ENCODE measurements around the gene GRAMD1A.

GRAMD1A gene

GRCh38 chr19:35065574-35065973 lies 65.5 kb downstream of the GRAMD1A start:
- Histone ChIP-seq H4K91ac (ENCODE audit: low read length) (no peak overlapping the region), H3K9me3 (ENCODE audit: control insufficient read depth, low read length) (peaks cover 3% of the 10 kb centered on the region), H3K4me1 (ENCODE audit: control insufficient read depth, insufficient read depth, low read depth, low read length) (peaks cover 6% of the 10 kb centered on the region), H3K27me3 (ENCODE audit: control insufficient read depth in 1 of 2, insufficient read depth in 1 of 2, low read length in 2 of 2) (peaks cover 0 to 9% of the 10 kb centered on the region in 2 experiments), H3K4me2 (ENCODE audit: low read length, poor library complexity, severe bottlenecking) (no peak overlapping the region), H3K27ac (ENCODE audit: low read length, poor library complexity, severe bottlenecking) (no peak overlapping the region), H3K9ac (ENCODE audit: low read length) (no peak overlapping the region), H3K4ac (ENCODE audit: low read depth in 1 of 2, low read length in 2 of 2) (no peak overlapping the region), H2BK15ac (ENCODE audit: low read depth, poor library complexity, severe bottlenecking) (no peak overlapping the region), H2AK5ac (ENCODE audit: low read length, severe bottlenecking) (no peak overlapping the region), H2BK120ac (ENCODE audit: low read depth, low read length) (no peak overlapping the region), H2BK12ac (ENCODE audit: low read length in 2 of 2) (no peak overlapping the region), H2BK5ac (ENCODE audit: low read depth, low read length, poor library complexity, severe bottlenecking) (no peak overlapping the region), H3K23ac (ENCODE audit: low read length in 2 of 2) (no peak overlapping the region), H4K8ac (ENCODE audit: low read length) (no peak overlapping the region), H2AFZ (ENCODE audit: low read depth, low read length) (no peak overlapping the region), H3K18ac (ENCODE audit: low read depth in 1 of 2, low read length in 2 of 2) (no peak overlapping the region), H3K14ac (ENCODE audit: low read length in 2 of 2) (no peak overlapping the region), H3K79me1 (replicated peaks; ENCODE audit: low read length, poor library complexity, severe bottlenecking) (no peaks in the 10 kb centered on the region), H3K4me3 (ENCODE audit: insufficient read depth in 1 of 2, low read depth in 1 of 2, low read length in 2 of 2) (no peak overlapping the region), H3K36me3 (ENCODE audit: control insufficient read depth in 1 of 2, insufficient read depth in 2 of 2, low read depth in 1 of 2, low read length in 2 of 2) (no peaks in the 10 kb centered on the region)
- no peak for DNase-seq
- WGBS = 92% methylated on average over 10 of the region's 10 CpGs

- no peak overlapping the region for H2BK120ac ChIP-seq (ENCODE audit: low read depth, low read length)
- WGBS = 94% methylated on average over 14 of the region's 15 CpGs
Measured at GRCh38 chr19:35066121-35066520, 66.0 kb downstream of the GRAMD1A start.

GRCh38 chr19:35066691-35067563 lies 66.8 kb downstream of the GRAMD1A start:
- no peak overlapping the region for H4K8ac ChIP-seq (ENCODE audit: low read length)
- no peak overlapping the region for H4K91ac ChIP-seq (ENCODE audit: low read length)
- H3K9ac ChIP-seq (ENCODE audit: low read length) = no peak overlapping the region
- H3K27ac ChIP-seq (ENCODE audit: low read length, poor library complexity, severe bottlenecking) = no peak overlapping the region
- H2BK15ac ChIP-seq (ENCODE audit: low read depth, poor library complexity, severe bottlenecking) = no peak overlapping the region
- H3K36me3 ChIP-seq (ENCODE audit: control insufficient read depth in 1 of 2, insufficient read depth in 2 of 2, low read depth in 1 of 2, low read length in 2 of 2) = no peaks in the 10 kb centered on the region
- H3K23ac ChIP-seq (ENCODE audit: low read length in 2 of 2) = no peak overlapping the region
- 38% methylated on average over 13 of the region's 14 CpGs for WGBS
- H2BK12ac ChIP-seq (ENCODE audit: low read length in 2 of 2) = no peak overlapping the region
- no peak overlapping the region for H2AFZ ChIP-seq (ENCODE audit: low read depth, low read length)
- no peak overlapping the region for H2BK120ac ChIP-seq (ENCODE audit: low read depth, low read length)
- peaks cover 6% of the 10 kb centered on the region for H3K4me1 ChIP-seq (ENCODE audit: control insufficient read depth, insufficient read depth, low read depth, low read length)
- peak; percentile 78 for DNase-seq
- H3K27me3 ChIP-seq (ENCODE audit: control insufficient read depth in 1 of 2, insufficient read depth in 1 of 2, low read length in 2 of 2) = peaks cover 0 to 9% of the 10 kb centered on the region in 2 experiments
- no peak overlapping the region for H3K18ac ChIP-seq (ENCODE audit: low read depth in 1 of 2, low read length in 2 of 2)
- no peak overlapping the region for H3K4me2 ChIP-seq (ENCODE audit: low read length, poor library complexity, severe bottlenecking)
- no peak overlapping the region for H3K14ac ChIP-seq (ENCODE audit: low read length in 2 of 2)
- no peak overlapping the region for H2AK5ac ChIP-seq (ENCODE audit: low read length, severe bottlenecking)
- peaks cover 6% of the 10 kb centered on the region for H3K9me3 ChIP-seq (ENCODE audit: control insufficient read depth, low read length)
- no peaks in the 10 kb centered on the region for H3K79me1 ChIP-seq (replicated peaks; ENCODE audit: low read length, poor library complexity, severe bottlenecking)
- H3K4ac ChIP-seq (ENCODE audit: low read depth in 1 of 2, low read length in 2 of 2) = no peak overlapping the region
- no peak overlapping the region for H3K4me3 ChIP-seq (ENCODE audit: insufficient read depth in 1 of 2, low read depth in 1 of 2, low read length in 2 of 2)
- no peak overlapping the region for H2BK5ac ChIP-seq (ENCODE audit: low read depth, low read length, poor library complexity, severe bottlenecking)

More at GRCh38 chr19:35066121-35066520, 66.0 kb downstream of the GRAMD1A start:
- Histone ChIP-seq H3K79me1 (replicated peaks; ENCODE audit: low read length, poor library complexity, severe bottlenecking) (no peaks in the 10 kb centered on the region), H3K9me3 (ENCODE audit: control insufficient read depth, low read length) (peaks cover 6% of the 10 kb centered on the region), H4K8ac (ENCODE audit: low read length) (no peak overlapping the region), H3K36me3 (ENCODE audit: control insufficient read depth in 1 of 2, insufficient read depth in 2 of 2, low read depth in 1 of 2, low read length in 2 of 2) (no peaks in the 10 kb centered on the region), H2AFZ (ENCODE audit: low read depth, low read length) (no peak overlapping the region), H3K27me3 (ENCODE audit: control insufficient read depth in 1 of 2, insufficient read depth in 1 of 2, low read length in 2 of 2) (peaks cover 0 to 9% of the 10 kb centered on the region in 2 experiments), H3K4me3 (ENCODE audit: insufficient read depth in 1 of 2, low read depth in 1 of 2, low read length in 2 of 2) (no peak overlapping the region), H3K4me2 (ENCODE audit: low read length, poor library complexity, severe bottlenecking) (no peak overlapping the region), H3K9ac (ENCODE audit: low read length) (no peak overlapping the region), H2AK5ac (ENCODE audit: low read length, severe bottlenecking) (no peak overlapping the region), H3K18ac (ENCODE audit: low read depth in 1 of 2, low read length in 2 of 2) (no peak overlapping the region), H3K4me1 (ENCODE audit: control insufficient read depth, insufficient read depth, low read depth, low read length) (peaks cover 6% of the 10 kb centered on the region), H2BK15ac (ENCODE audit: low read depth, poor library complexity, severe bottlenecking) (no peak overlapping the region), H3K27ac (ENCODE audit: low read length, poor library complexity, severe bottlenecking) (no peak overlapping the region), H2BK5ac (ENCODE audit: low read depth, low read length, poor library complexity, severe bottlenecking) (no peak overlapping the region), H4K91ac (ENCODE audit: low read length) (no peak overlapping the region), H3K23ac (ENCODE audit: low read length in 2 of 2) (no peak overlapping the region), H2BK12ac (ENCODE audit: low read length in 2 of 2) (no peak overlapping the region), H3K14ac (ENCODE audit: low read length in 2 of 2) (no peak overlapping the region), H3K4ac (ENCODE audit: low read depth in 1 of 2, low read length in 2 of 2) (no peak overlapping the region)
- no peak for DNase-seq

GRCh38 chr19:35068941-35069634 lies 69.0 kb downstream of the GRAMD1A start:
- H3K36me3 ChIP-seq (ENCODE audit: control insufficient read depth in 1 of 2, insufficient read depth in 2 of 2, low read depth in 1 of 2, low read length in 2 of 2) = no peaks in the 10 kb centered on the region
- H2AK5ac ChIP-seq (ENCODE audit: low read length, severe bottlenecking) = no peak overlapping the region
- no peak for DNase-seq
- H3K4me3 ChIP-seq (ENCODE audit: insufficient read depth in 1 of 2, low read depth in 1 of 2, low read length in 2 of 2) = no peak overlapping the region
- no peaks in the 10 kb centered on the region for H3K79me1 ChIP-seq (replicated peaks; ENCODE audit: low read length, poor library complexity, severe bottlenecking)
- no peak overlapping the region for H2BK5ac ChIP-seq (ENCODE audit: low read depth, low read length, poor library complexity, severe bottlenecking)
- H3K4me2 ChIP-seq (ENCODE audit: low read length, poor library complexity, severe bottlenecking) = no peak overlapping the region
- H3K9me3 ChIP-seq (ENCODE audit: control insufficient read depth, low read length) = peaks cover 6% of the 10 kb centered on the region
- peaks cover 0 to 14% of the 10 kb centered on the region in 2 experiments for H3K27me3 ChIP-seq (ENCODE audit: control insufficient read depth in 1 of 2, insufficient read depth in 1 of 2, low read length in 2 of 2)
- H3K14ac ChIP-seq (ENCODE audit: low read length in 2 of 2) = no peak overlapping the region
- no peak overlapping the region for H3K27ac ChIP-seq (ENCODE audit: low read length, poor library complexity, severe bottlenecking)
- no peak overlapping the region for H2BK15ac ChIP-seq (ENCODE audit: low read depth, poor library complexity, severe bottlenecking)
- no peak overlapping the region for H2BK120ac ChIP-seq (ENCODE audit: low read depth, low read length)
- H3K4ac ChIP-seq (ENCODE audit: low read depth in 1 of 2, low read length in 2 of 2) = no peak overlapping the region
- no peak overlapping the region for H3K9ac ChIP-seq (ENCODE audit: low read length)
- H3K23ac ChIP-seq (ENCODE audit: low read length in 2 of 2) = no peak overlapping the region
- H3K18ac ChIP-seq (ENCODE audit: low read depth in 1 of 2, low read length in 2 of 2) = no peak overlapping the region
- 72% methylated on average over 9 of the region's 10 CpGs for WGBS
- no peak overlapping the region for H4K8ac ChIP-seq (ENCODE audit: low read length)
- H2BK12ac ChIP-seq (ENCODE audit: low read length in 2 of 2) = no peak overlapping the region
- H2AFZ ChIP-seq (ENCODE audit: low read depth, low read length) = no peak overlapping the region
- H3K4me1 ChIP-seq (ENCODE audit: control insufficient read depth, insufficient read depth, low read depth, low read length) = peaks cover 6% of the 10 kb centered on the region
- no peak overlapping the region for H4K91ac ChIP-seq (ENCODE audit: low read length)

All from mesenchymal stem cell (in vitro differentiated cells and primary cell).